Measurements from ENCODE around the gene CRTAC1.
"Not testable (repeated sequence)": the region's sequence is repeated elsewhere in the genome, so short reads cannot be mapped to it uniquely, and the experiment has no call there.

CRTAC1 gene

GRCh38 chr10:97842656-97843280 lies 187.7 kb downstream of the CRTAC1 start:
- H3K9ac ChIP-seq (ENCODE audit: low read depth, low read length) = no peak overlapping the region
- no peaks in the 10 kb centered on the region for H3K36me3 ChIP-seq (ENCODE audit: insufficient read depth, low read length)
- H3K9me3 ChIP-seq (ENCODE audit: control insufficient read depth, insufficient read depth, low read length) = no peaks in the 10 kb centered on the region
- no peaks in the 10 kb centered on the region; the same call in 1 of the 2 replicates for H3K4me1 ChIP-seq (ENCODE audit: insufficient read depth, low read length)

GRCh38 chr10:97842114-97842513 lies 188.3 kb downstream of the CRTAC1 start:
- not testable (repeated sequence) for H3K4me1 ChIP-seq (ENCODE audit: insufficient read depth, low read length); H3K36me3 ChIP-seq (ENCODE audit: insufficient read depth, low read length); H3K9me3 ChIP-seq (ENCODE audit: control insufficient read depth, insufficient read depth, low read length); H3K9ac ChIP-seq (ENCODE audit: low read depth, low read length)

- H3K4me1 ChIP-seq (ENCODE audit: insufficient read depth, low read length); H3K9me3 ChIP-seq (ENCODE audit: control insufficient read depth, insufficient read depth, low read length); H3K36me3 ChIP-seq (ENCODE audit: insufficient read depth, low read length); H3K9ac ChIP-seq (ENCODE audit: low read depth, low read length): not testable (repeated sequence)
Measured at GRCh38 chr10:97841166-97841565, 189.3 kb downstream of the CRTAC1 start.

DNA sequence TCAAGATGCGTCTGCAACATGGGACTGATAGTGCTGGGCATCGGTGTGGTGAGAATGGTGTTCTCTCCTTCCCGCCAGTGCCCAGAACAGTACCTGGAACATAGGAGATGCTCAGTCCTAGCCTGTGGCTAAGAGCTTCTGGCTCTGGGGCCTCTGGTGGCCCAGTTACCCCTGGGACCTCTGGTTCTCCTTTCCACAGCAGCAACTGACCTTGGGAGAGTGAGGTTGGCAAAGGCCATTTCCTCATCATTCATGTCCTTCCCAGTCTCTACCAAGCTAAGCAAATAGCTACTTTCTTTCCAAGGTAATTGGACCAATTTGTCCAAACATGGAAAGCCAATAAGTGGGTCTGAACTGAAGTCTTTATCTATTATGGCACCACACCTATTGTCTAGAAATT lies 192.3 kb downstream of the CRTAC1 start:
- Histone ChIP-seq H3K4me1 (ENCODE audit: insufficient read depth, low read length) (no peaks in the 10 kb centered on the region; the same call in 1 of the 2 replicates), H3K9ac (ENCODE audit: low read depth, low read length) (no peak overlapping the region), H3K9me3 (ENCODE audit: control insufficient read depth, insufficient read depth, low read length) (no peaks in the 10 kb centered on the region), H3K36me3 (ENCODE audit: insufficient read depth, low read length) (no peaks in the 10 kb centered on the region)

- Histone ChIP-seq H3K36me3 (ENCODE audit: insufficient read depth, low read length) (no peaks in the 10 kb centered on the region), H3K9me3 (ENCODE audit: control insufficient read depth, insufficient read depth, low read length) (no peaks in the 10 kb centered on the region), H3K4me1 (ENCODE audit: insufficient read depth, low read length) (no peaks in the 10 kb centered on the region; the same call in 1 of the 2 replicates), H3K9ac (ENCODE audit: low read depth, low read length) (no peak overlapping the region)
Measured at GRCh38 chr10:97836446-97836845, 194.0 kb downstream of the CRTAC1 start.

DNA sequence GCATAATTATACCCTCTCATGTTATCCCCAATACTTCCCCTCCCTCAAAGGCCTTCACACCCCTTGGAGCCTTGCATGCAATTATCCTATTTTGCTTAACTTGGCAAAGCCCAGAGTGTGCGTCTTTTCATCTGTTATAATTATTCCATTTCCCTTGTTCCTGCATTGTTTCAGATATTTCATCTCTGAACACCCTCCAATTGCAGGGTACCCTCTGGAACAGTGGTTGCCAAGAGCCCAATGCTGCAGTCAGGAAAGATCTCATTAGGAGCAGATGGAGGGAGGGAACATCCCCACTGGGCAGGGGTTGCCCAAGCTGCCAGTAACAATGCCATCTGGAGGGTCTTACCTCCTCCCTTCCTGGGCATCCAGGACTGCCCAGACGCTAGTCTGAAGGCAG lies 199.2 kb downstream of the CRTAC1 start:
- no peaks in the 10 kb centered on the region for H3K4me1 ChIP-seq (ENCODE audit: insufficient read depth, low read length)
- H3K9me3 ChIP-seq (ENCODE audit: control insufficient read depth, insufficient read depth, low read length) = no peaks in the 10 kb centered on the region
- no peaks in the 10 kb centered on the region for H3K36me3 ChIP-seq (ENCODE audit: insufficient read depth, low read length)
- H3K9ac ChIP-seq (ENCODE audit: low read depth, low read length) = no peak overlapping the region

DNA sequence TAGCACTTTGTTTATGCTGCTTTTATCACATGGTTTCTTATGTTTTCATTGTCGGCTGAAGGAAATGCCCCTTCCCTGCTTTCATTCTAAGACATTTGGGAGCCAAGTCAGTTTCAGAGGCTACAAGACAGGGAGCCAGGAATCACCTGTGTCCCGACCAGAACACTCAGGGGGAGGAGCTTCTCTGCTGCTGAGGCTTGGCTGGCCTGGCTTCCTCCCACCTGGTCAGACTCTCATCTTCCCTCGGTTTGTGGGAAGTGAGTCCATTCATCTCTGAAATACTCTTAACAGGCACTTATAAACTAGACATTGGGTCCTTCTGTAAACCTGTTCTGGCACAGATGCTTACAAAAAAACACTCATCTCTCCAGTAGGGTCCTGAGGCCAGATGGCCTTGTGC lies 200.4 kb downstream of the CRTAC1 start:
- no peaks in the 10 kb centered on the region for H3K9me3 ChIP-seq (ENCODE audit: control insufficient read depth, insufficient read depth, low read length)
- no peaks in the 10 kb centered on the region for H3K36me3 ChIP-seq (ENCODE audit: insufficient read depth, low read length)
- H3K9ac ChIP-seq (ENCODE audit: low read depth, low read length) = no peak overlapping the region
- no peaks in the 10 kb centered on the region for H3K4me1 ChIP-seq (ENCODE audit: insufficient read depth, low read length)

DNA sequence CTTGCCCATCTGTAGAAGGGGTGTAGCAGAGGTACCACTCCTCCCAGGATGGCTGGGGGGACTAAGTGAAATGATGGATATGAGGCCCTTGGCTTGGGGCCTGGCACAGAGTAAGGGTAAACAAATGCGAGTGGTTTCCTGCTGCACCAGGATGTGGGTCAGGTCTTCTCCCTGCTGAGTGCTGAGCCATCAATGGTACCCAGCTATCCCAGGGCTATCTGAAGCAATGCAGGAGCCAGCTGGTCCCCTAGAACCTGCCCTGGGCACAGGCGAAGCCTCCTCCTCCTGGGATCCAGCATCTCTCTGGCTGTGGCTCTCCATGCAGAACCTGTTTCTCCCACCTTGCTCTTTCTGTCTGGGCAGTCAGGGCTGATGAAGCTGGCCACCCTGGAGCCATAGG lies 201.7 kb downstream of the CRTAC1 start:
- Histone ChIP-seq H3K36me3 (ENCODE audit: insufficient read depth, low read length) (no peaks in the 10 kb centered on the region), H3K9ac (ENCODE audit: low read depth, low read length) (no peak overlapping the region), H3K9me3 (ENCODE audit: control insufficient read depth, insufficient read depth, low read length) (no peaks in the 10 kb centered on the region), H3K4me1 (ENCODE audit: insufficient read depth, low read length) (no peaks in the 10 kb centered on the region)

DNA sequence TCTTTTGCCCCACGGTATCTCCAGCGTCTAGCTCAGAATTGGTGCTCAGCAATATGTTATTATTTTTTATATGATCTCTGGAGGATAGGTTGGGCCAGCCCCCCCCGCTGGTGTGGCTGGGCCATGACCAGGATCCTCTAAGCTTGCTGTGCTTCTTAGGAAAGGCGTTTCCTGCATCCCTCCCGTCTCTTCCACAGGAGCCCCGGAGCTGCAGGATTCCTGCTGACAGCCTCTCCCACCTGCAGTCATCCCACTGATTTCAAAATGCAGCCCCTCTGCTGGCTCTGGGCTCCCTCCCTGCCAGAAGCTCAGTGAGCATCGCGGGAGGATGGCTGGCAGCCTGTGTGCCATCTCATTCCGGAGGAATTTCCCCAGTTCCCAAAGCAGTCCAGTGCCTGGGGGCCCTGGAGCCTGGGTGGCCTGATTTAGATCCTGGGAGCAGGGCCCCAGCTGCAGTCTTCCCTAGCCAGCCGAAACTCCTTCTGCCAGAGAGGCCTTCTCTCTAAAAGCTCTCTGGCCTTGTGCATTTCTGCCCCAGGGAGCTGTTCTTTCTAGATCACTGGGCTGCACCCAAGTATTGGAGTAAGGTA lies 202.6 kb downstream of the CRTAC1 start:
- Histone ChIP-seq H3K36me3 (ENCODE audit: insufficient read depth, low read length) (no peaks in the 10 kb centered on the region), H3K9ac (ENCODE audit: low read depth, low read length) (no peak overlapping the region), H3K9me3 (ENCODE audit: control insufficient read depth, insufficient read depth, low read length) (no peaks in the 10 kb centered on the region), H3K4me1 (ENCODE audit: insufficient read depth, low read length) (no peaks in the 10 kb centered on the region)

DNA sequence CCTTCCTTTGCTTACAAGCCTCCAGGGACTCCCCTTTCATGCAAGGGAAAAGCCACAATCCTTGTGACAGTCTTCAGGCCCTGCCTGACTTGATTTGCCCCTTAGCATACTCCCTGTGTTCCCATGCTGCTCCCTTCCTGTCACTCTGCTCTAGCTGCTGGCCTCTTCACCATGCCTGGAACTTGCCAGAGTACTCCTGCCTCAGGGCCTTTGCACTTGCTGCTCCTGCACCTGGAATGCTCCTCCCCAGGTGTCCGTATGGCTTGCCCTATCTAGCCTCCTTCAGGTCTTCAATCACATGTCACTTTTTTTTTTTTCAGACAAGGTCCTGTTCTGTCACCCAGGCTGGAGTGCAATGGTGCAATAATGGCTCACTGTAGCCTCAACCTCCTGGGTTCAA lies 203.5 kb downstream of the CRTAC1 start:
- H3K9me3 ChIP-seq (ENCODE audit: control insufficient read depth, insufficient read depth, low read length) = no peaks in the 10 kb centered on the region
- no peak overlapping the region for H3K9ac ChIP-seq (ENCODE audit: low read depth, low read length)
- H3K4me1 ChIP-seq (ENCODE audit: insufficient read depth, low read length) = peaks cover 5% of the 10 kb centered on the region; the same call in 1 of the 2 replicates
- no peaks in the 10 kb centered on the region for H3K36me3 ChIP-seq (ENCODE audit: insufficient read depth, low read length)

- Histone ChIP-seq H3K4me1 (ENCODE audit: insufficient read depth, low read length) (peaks cover 12% of the 10 kb centered on the region), H3K9me3 (ENCODE audit: control insufficient read depth, insufficient read depth, low read length) (no peaks in the 10 kb centered on the region), H3K36me3 (ENCODE audit: insufficient read depth, low read length) (no peaks in the 10 kb centered on the region), H3K9ac (ENCODE audit: low read depth, low read length) (no peak overlapping the region)
Measured at GRCh38 chr10:97825020-97825760, 205.2 kb downstream of the CRTAC1 start.

DNA sequence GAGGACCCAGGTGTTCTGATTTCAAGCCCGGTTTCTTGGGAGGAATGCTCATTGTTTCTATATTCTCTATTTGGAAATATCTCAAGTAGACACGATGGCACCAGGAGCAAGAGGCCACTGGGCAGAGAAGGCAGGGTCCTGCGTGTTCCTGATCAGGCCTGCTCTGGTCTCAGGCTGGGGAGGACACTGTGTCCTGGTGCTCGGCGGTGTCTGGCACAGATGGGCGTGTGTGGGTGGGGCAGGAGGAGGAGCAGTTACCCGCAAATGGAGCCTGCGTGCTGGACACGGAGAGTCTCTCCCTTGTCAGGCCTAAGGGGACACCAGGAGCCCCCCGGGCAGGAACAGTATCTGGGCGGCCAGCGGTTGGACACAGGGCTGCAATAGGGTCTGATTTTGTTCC lies 206.7 kb downstream of the CRTAC1 start:
- no peaks in the 10 kb centered on the region for H3K9me3 ChIP-seq (ENCODE audit: control insufficient read depth, insufficient read depth, low read length)
- no peak overlapping the region for H3K9ac ChIP-seq (ENCODE audit: low read depth, low read length)
- H3K36me3 ChIP-seq (ENCODE audit: insufficient read depth, low read length) = no peaks in the 10 kb centered on the region
- H3K4me1 ChIP-seq (ENCODE audit: insufficient read depth, low read length) = peaks cover 12% of the 10 kb centered on the region

DNA sequence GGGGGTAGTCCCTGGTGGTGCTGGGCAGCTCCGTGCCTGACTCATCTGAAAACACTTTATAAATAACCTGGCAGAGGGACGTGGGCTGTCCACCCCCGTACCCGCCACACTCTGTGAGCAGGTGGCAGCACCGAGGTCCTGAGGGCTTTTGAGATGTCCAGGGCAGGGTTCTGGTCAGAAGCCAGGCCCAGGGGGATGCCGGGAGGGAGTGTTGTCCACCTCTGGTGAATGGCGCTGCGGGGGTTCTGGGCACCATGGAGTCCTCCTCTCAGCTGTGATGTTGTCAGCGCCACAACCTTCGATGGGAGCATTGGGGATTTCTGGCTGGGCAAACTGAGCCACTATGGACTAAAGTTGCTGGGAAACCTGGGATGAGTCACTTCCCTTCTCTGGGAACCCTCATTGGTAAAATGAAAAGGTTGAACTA lies 208.1 kb downstream of the CRTAC1 start:
- Histone ChIP-seq H3K9ac (ENCODE audit: low read depth, low read length) (no peak overlapping the region), H3K4me1 (ENCODE audit: insufficient read depth, low read length) (peaks cover 12% of the 10 kb centered on the region), H3K9me3 (ENCODE audit: control insufficient read depth, insufficient read depth, low read length) (no peaks in the 10 kb centered on the region), H3K36me3 (ENCODE audit: insufficient read depth, low read length) (no peaks in the 10 kb centered on the region)

DNA sequence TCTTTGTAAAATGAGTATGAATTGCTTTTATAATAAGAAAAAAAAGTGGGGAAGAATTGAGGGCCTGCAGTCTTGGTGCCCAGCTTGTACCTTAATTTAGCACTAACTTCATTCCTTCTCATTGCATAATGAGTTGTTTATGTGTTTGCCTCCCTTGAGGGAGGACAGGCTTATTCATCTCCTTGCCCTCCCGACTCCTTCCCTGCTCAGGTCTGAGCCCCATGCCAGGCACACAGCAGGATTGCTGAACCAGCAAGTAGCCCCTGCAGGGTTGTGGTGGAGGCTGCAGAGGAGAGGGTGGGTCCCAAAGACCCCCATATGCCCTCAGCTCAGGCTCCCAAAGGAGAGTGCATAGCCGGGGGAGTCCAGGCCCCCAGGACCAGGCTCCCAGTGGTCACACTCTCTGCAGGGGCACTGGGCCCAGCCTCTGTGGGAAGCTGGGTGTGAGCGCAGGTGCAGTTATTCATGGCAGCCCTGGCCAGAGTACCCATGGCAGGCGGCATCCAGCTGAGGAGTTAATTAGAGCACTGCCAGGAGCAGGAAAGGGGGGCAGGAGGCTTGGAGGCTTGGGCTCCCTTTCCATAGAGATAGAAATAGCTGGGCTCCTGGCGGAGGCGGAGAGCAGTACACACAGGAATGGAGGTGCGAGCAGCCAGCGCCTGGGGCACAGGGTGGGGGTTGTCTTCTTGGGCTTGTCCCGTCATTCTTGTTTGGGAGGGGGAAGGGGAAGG lies 208.9 kb downstream of the CRTAC1 start:
- Histone ChIP-seq H3K4me1 (ENCODE audit: insufficient read depth, low read length) (peaks cover 12% of the 10 kb centered on the region), H3K9me3 (ENCODE audit: control insufficient read depth, insufficient read depth, low read length) (no peaks in the 10 kb centered on the region), H3K36me3 (ENCODE audit: insufficient read depth, low read length) (no peaks in the 10 kb centered on the region), H3K9ac (ENCODE audit: low read depth, low read length) (no peak overlapping the region)
